HepG2 (cell line): ENCODE measurements around the gene DIAPH1. TPM values are rescaled to one million over a fixed set of nuclear protein-coding genes. Genes with fewer than 3 reads are reported as not detected.

Source experiments
- BCL6 ChIP-seq: IDR thresholded peaks from 2 replicates; pipeline ENCODE4 v1.6.1; 2016; ENCODE audit warnings: missing genetic modification reagents, missing compliant biosample characterization
- CREB1 ChIP-seq, 2 experiments: fragments of 450-650 bp in 1 of 2; IDR thresholded peaks; 2 replicates each; pipeline ENCODE4 v1.6.1; 2016 to 2017; ENCODE audit warnings: control low read depth in 1 of 2, mild to moderate bottlenecking in 1 of 2, missing compliant biosample characterization in 1 of 2, missing genetic modification characterization in 1 of 2
- CSRNP2 ChIP-seq: sonication (generic); formaldehyde crosslinking; conservative IDR thresholded peaks from 2 replicates; pipeline ENCODE4 v1.8.0; 2022; ENCODE audit warnings: low read depth, missing genetic modification reagents
- E2F5 ChIP-seq: sonication (generic); formaldehyde crosslinking; conservative IDR thresholded peaks from 2 replicates; pipeline ENCODE4 v1.4.0; 2020; ENCODE audit warnings: missing genetic modification reagents
- ESRRA ChIP-seq: sonication (generic); formaldehyde crosslinking; IDR thresholded peaks from 2 replicates; pipeline ENCODE4 v1.5.1; 2020; ENCODE audit warnings: mild to moderate bottlenecking, low read depth, missing genetic modification reagents
- GABPA ChIP-seq, 2 experiments: IDR thresholded peaks; 2 replicates each; pipeline ENCODE4 v1.6.1; 2011 to 2016; ENCODE audit warnings: low read depth in 2 of 2, low read length in 1 of 2, missing biosample characterization in 1 of 2, missing genetic modification characterization in 1 of 2
- KDM1A ChIP-seq: IDR thresholded peaks from 2 replicates; pipeline ENCODE4 v1.6.1; 2016; ENCODE audit warnings: missing compliant biosample characterization
- MLX ChIP-seq: IDR thresholded peaks from 2 replicates; pipeline ENCODE4 v1.6.1; 2016
- NFE2L2 ChIP-seq: fragments of 150-350 bp; IDR thresholded peaks from 2 replicates; pipeline ENCODE4 v1.6.1; 2014; ENCODE audit warnings: low read length
- SALL1 ChIP-seq: sonication (generic); formaldehyde crosslinking; IDR thresholded peaks from 2 replicates; pipeline ENCODE4 v1.8.0; 2022; ENCODE audit warnings: mild to moderate bottlenecking, missing genetic modification reagents
- THAP11 ChIP-seq: IDR thresholded peaks from 2 replicates; pipeline ENCODE4 v1.6.1; 2016; ENCODE audit warnings: missing biosample characterization, missing genetic modification reagents
- THRA ChIP-seq: sonication (generic); formaldehyde crosslinking; IDR thresholded peaks from 2 replicates; pipeline ENCODE4 v1.4.0; 2020; ENCODE audit warnings: missing genetic modification reagents, borderline replicate concordance
- ZBTB20 ChIP-seq: sonication (generic); formaldehyde crosslinking; IDR thresholded peaks from 2 replicates; pipeline ENCODE4 v1.8.1; 2023; ENCODE audit warnings: missing genetic modification reagents, low read depth, mild to moderate bottlenecking, borderline replicate concordance
- ZBTB34 ChIP-seq: sonication (generic); formaldehyde crosslinking; IDR thresholded peaks from 2 replicates; pipeline ENCODE4 v1.8.0; 2022; ENCODE audit warnings: mild to moderate bottlenecking, missing genetic modification reagents
- ZBTB37 ChIP-seq: sonication (generic); formaldehyde crosslinking; IDR thresholded peaks from 2 replicates; pipeline ENCODE4 v1.4.0; 2020; ENCODE audit warnings: mild to moderate bottlenecking, missing genetic modification reagents
- ZNF362 ChIP-seq: sonication (generic); formaldehyde crosslinking; IDR thresholded peaks from 2 replicates; pipeline ENCODE4 v1.4.0; 2020; ENCODE audit warnings: missing genetic modification reagents, mild to moderate bottlenecking, borderline replicate concordance
- ZNF367 ChIP-seq: sonication (generic); formaldehyde crosslinking; IDR thresholded peaks from 2 replicates; pipeline ENCODE4 v1.4.0; 2020; ENCODE audit warnings: missing genetic modification reagents, borderline replicate concordance
- ZNF543 ChIP-seq: sonication (generic); formaldehyde crosslinking; IDR thresholded peaks from 2 replicates; pipeline ENCODE4 v1.4.0; 2020; ENCODE audit warnings: mild to moderate bottlenecking, missing genetic modification reagents
- ZNF749 ChIP-seq: sonication (generic); formaldehyde crosslinking; IDR thresholded peaks from 2 replicates; pipeline ENCODE4 v1.8.0; 2022; ENCODE audit warnings: mild to moderate bottlenecking, missing genetic modification reagents, moderate library complexity, borderline replicate concordance
- ZSCAN9 ChIP-seq: IDR thresholded peaks from 2 replicates; pipeline ENCODE4 v1.6.1; 2016; ENCODE audit warnings: borderline replicate concordance
- polyA plus RNA-seq, 8 experiments: library from polyadenylated mRNA; depleted of rRNA in 3 of 8; stranded (reverse) in 7 of 8; unstranded in 1 of 8; fragments of >200 nt; fragmentation: Illumina TruSeq in 4 of 8; extraction: Trizol in 4 of 8; gene quantifications; 2 replicates each; pipeline versions ENCODE4 v1.2.1 to v1.2.3, GENCODE V29; 2011 to 2016; ENCODE audit warnings: low read depth in 4 of 8, missing spikeins in 1 of 8, mixed read lengths in 1 of 8; ENCODE audit not compliant: insufficient read depth in 1 of 8
- total RNA-seq, 5 experiments: library from RNA; depleted of rRNA; stranded (reverse); fragments of >200 nt; fragmentation: Illumina TruSeq; extraction: Trizol; gene quantifications; 2 replicates each; pipeline ENCODE4 v1.2.3, GENCODE V29; 2016; ENCODE audit warnings: low read depth in 1 of 5

The DIAPH1 gene
- total and polyA plus RNA-seq, 2 of the 13 experiments (the other 11 are each of a cell fraction or from before 2014, with no cell fraction given): 25.1 to 33.9 TPM

GRCh38 chr5:141590127-141590526 lies 28.7 kb downstream of the DIAPH1 start (continued):
- TF ChIP-seq ZBTB37 (CRISPR knock-in tag): peak; percentile 84; the same call in 1 of the 2 replicates
- no peak for TF ChIP-seq GABPA (IDR thresholded peaks at IDR 0.05; ENCODE audit: low read depth, low read length)
- 0 out of 2 replicates have a peak, but pooled peaks have one; percentile 34 for TF ChIP-seq GABPA (CRISPR knock-in tag; IDR thresholded peaks at IDR 0.05; ENCODE audit: low read depth)
- TF ChIP-seq ZNF543: no peak
- peak; percentile 49; the same call in 1 of the 2 replicates for TF ChIP-seq KDM1A (CRISPR knock-in tag)
- TF ChIP-seq NFE2L2: peak; percentile 57; the same call in 1 of the 2 replicates
- TF ChIP-seq E2F5: no peak
- 0 out of 2 replicates have a peak, but pooled peaks have one; percentile 28 for TF ChIP-seq ZSCAN9
- no peak for TF ChIP-seq ZNF749 (CRISPR knock-in tag)
- peak; percentile 90 for TF ChIP-seq ZBTB34 (CRISPR knock-in tag)
- 0 out of 2 replicates have a peak, but pooled peaks have one; percentile 78 for TF ChIP-seq MLX (CRISPR knock-in tag)
- peak; percentile 38; the same call in 1 of the 2 replicates for TF ChIP-seq THRA (CRISPR knock-in tag)
- no peak for TF ChIP-seq CSRNP2 (CRISPR knock-in tag)
- TF ChIP-seq CREB1 (IDR thresholded peaks at IDR 0.05): no peak
- peak; percentile 55 for TF ChIP-seq CREB1 (CRISPR knock-in tag; IDR thresholded peaks at IDR 0.05)
- peak; percentile 55 for TF ChIP-seq THAP11
- peak; percentile 77; the same call in 1 of the 2 replicates for TF ChIP-seq SALL1 (CRISPR knock-in tag)
- 0 out of 2 replicates have a peak, but pooled peaks have one; percentile 43 for TF ChIP-seq ESRRA (CRISPR knock-in tag)
- no peak for TF ChIP-seq ZNF362 (CRISPR knock-in tag)
- no peak for TF ChIP-seq ZNF367 (CRISPR knock-in tag)
- peak; percentile 54; the same call in 1 of the 2 replicates for TF ChIP-seq BCL6 (CRISPR knock-in tag)
- TF ChIP-seq ZBTB20 (CRISPR knock-in tag): peak; percentile 66; the same call in 1 of the 2 replicates
